H9 (cell line): ENCODE results near the gene TRIP6. TPM values are rescaled to one million over a fixed set of nuclear protein-coding genes. Genes with fewer than 3 reads are reported as not detected.
A peak's percentile ranks its signal among the peaks of the same experiment; 100 is the strongest.

Experiments used
- DNase-seq: peaks from one replicate; pipeline ENCODE4 v3.0.0-alpha.2; 2017
- H2AFZ ChIP-seq: one replicate; pipeline ENCODE4 v1.6.1; 2013; ENCODE audit warnings: mild to moderate bottlenecking, low read length, control low read depth, moderate library complexity
- H2AK5ac ChIP-seq: 2 replicates; pipeline ENCODE4 v1.6.1; 2013; ENCODE audit warnings: low read length, control low read depth, mixed read lengths; ENCODE audit not compliant: insufficient read length
- H2BK120ac ChIP-seq: one replicate; pipeline ENCODE4 v1.6.1; 2013; ENCODE audit warnings: low read depth, mild to moderate bottlenecking, low read length, control low read depth, inconsistent platforms; ENCODE audit not compliant: poor library complexity, severe bottlenecking
- H2BK12ac ChIP-seq: 2 replicates; pipeline ENCODE4 v1.6.1; 2013; ENCODE audit warnings: low read length, control low read depth, mixed read lengths, low read depth; ENCODE audit not compliant: insufficient read length
- H2BK15ac ChIP-seq: 2 replicates; pipeline ENCODE4 v1.6.1; 2013; ENCODE audit warnings: low read depth, low read length, control low read depth
- H2BK20ac ChIP-seq: one replicate; pipeline ENCODE4 v1.6.1; 2013; ENCODE audit warnings: low read depth, mild to moderate bottlenecking, low read length, control low read depth, inconsistent platforms; ENCODE audit not compliant: poor library complexity, severe bottlenecking
- H2BK5ac ChIP-seq: 2 replicates; pipeline ENCODE4 v1.6.1; 2013; ENCODE audit warnings: low read length, control low read depth, mixed read lengths; ENCODE audit not compliant: insufficient read length
- H3K14ac ChIP-seq: 2 replicates; pipeline ENCODE4 v1.6.1; 2013; ENCODE audit warnings: low read length, control low read depth; ENCODE audit not compliant: insufficient read depth
- H3K18ac ChIP-seq: 2 replicates; pipeline ENCODE4 v1.6.1; 2013; ENCODE audit warnings: low read depth, mild to moderate bottlenecking, mixed read lengths, low read length, control low read depth; ENCODE audit not compliant: insufficient read length
- H3K23ac ChIP-seq: 2 replicates; pipeline ENCODE4 v1.6.1; 2013; ENCODE audit warnings: low read length, control low read depth, mixed read lengths, low read depth; ENCODE audit not compliant: insufficient read length
- H3K23me2 ChIP-seq: 2 replicates; pipeline ENCODE4 v1.6.1; 2013; ENCODE audit warnings: low read depth, mild to moderate bottlenecking, mixed read lengths, low read length, control low read depth; ENCODE audit not compliant: insufficient read length, poor library complexity, severe bottlenecking
- H3K27ac ChIP-seq: 2 replicates; pipeline ENCODE4 v1.5.1; 2013; ENCODE audit warnings: low read length, control low read depth, mixed read lengths, low read depth; ENCODE audit not compliant: insufficient read length
- H3K27me3 ChIP-seq: 2 replicates; pipeline ENCODE4 v1.6.1; 2013; ENCODE audit warnings: low read length, control low read depth, inconsistent platforms; ENCODE audit not compliant: insufficient read depth
- H3K4ac ChIP-seq: 2 replicates; pipeline ENCODE4 v1.6.1; 2013; ENCODE audit warnings: low read depth, mild to moderate bottlenecking, control low read depth, inconsistent platforms, low read length, moderate library complexity
- H3K4me1 ChIP-seq: 2 replicates; pipeline ENCODE4 v1.6.1; 2013; ENCODE audit warnings: low read length, control low read depth, inconsistent platforms; ENCODE audit not compliant: insufficient read depth
- H3K4me2 ChIP-seq: 2 replicates; pipeline ENCODE4 v1.6.1; 2013; ENCODE audit warnings: low read length, control low read depth, mixed read lengths; ENCODE audit not compliant: insufficient read length, insufficient read depth
- H3K56ac ChIP-seq: 2 replicates; pipeline ENCODE4 v1.6.1; 2013; ENCODE audit warnings: low read depth, mild to moderate bottlenecking, mixed read lengths, low read length, control low read depth; ENCODE audit not compliant: insufficient read length
- H3K79me1 ChIP-seq: 2 replicates; pipeline ENCODE4 v1.6.1; 2013; ENCODE audit warnings: low read depth, mild to moderate bottlenecking, moderate library complexity, low read length, control low read depth, inconsistent platforms; ENCODE audit not compliant: insufficient read depth, poor library complexity, severe bottlenecking
- H3K79me2 ChIP-seq: 2 replicates; pipeline ENCODE4 v1.6.1; 2013; ENCODE audit warnings: low read length, control low read depth, inconsistent platforms; ENCODE audit not compliant: insufficient read depth
- H3K9ac ChIP-seq: 2 replicates; pipeline ENCODE4 v1.6.1; 2013; ENCODE audit warnings: low read length, control low read depth, mixed read lengths; ENCODE audit not compliant: insufficient read length; ENCODE audit errors: extremely low read depth
- H3K9me3 ChIP-seq: one replicate; pipeline ENCODE4 v1.6.1; 2013; ENCODE audit warnings: low read depth, low read length, inconsistent platforms; ENCODE audit not compliant: control insufficient read depth
- H3T11ph ChIP-seq: one replicate; pipeline ENCODE4 v1.6.1; 2013; ENCODE audit warnings: mild to moderate bottlenecking, low read length, control low read depth, inconsistent platforms
- H4K20me1 ChIP-seq: one replicate; pipeline ENCODE4 v1.6.1; 2013; ENCODE audit not compliant: control insufficient read depth, insufficient read length, insufficient read depth
- H4K5ac ChIP-seq: 2 replicates; pipeline ENCODE4 v1.6.1; 2013; ENCODE audit warnings: low read depth, mild to moderate bottlenecking, mixed read lengths, low read length, control low read depth; ENCODE audit not compliant: insufficient read length
- H4K8ac ChIP-seq: replicated peaks from 2 replicates; pipeline ENCODE4 v1.6.1; 2013; ENCODE audit warnings: low read length, control low read depth, mixed read lengths, low read depth; ENCODE audit not compliant: insufficient read length
- H4K91ac ChIP-seq: 2 replicates; pipeline ENCODE4 v1.6.1; 2013; ENCODE audit warnings: low read depth, mild to moderate bottlenecking, moderate library complexity, mixed read lengths, low read length, control low read depth; ENCODE audit not compliant: insufficient read length
- H3K27ac Mint-ChIP-seq, 3 experiments: 2 replicates in 2 of 3; 3 replicates in 1 of 3; pipeline ENCODE4 v1.8.0; 2020 to 2021; ENCODE audit warnings: mixed read lengths in 3 of 3, mild to moderate bottlenecking in 1 of 3, moderate library complexity in 1 of 3
- H3K27me3 Mint-ChIP-seq: 2 replicates; pipeline ENCODE4 v1.8.0; 2021; ENCODE audit warnings: low read depth, mild to moderate bottlenecking, moderate library complexity, mixed read lengths
- H3K36me3 Mint-ChIP-seq, 3 experiments: 2 replicates in 2 of 3; 3 replicates in 1 of 3; pipeline ENCODE4 v1.8.0; 2020 to 2021; ENCODE audit warnings: low read depth in 3 of 3, mixed read lengths in 3 of 3; ENCODE audit not compliant: insufficient read depth in 1 of 3
- H3K4me1 Mint-ChIP-seq, 2 experiments: 2 replicates each; pipeline ENCODE4 v1.8.0; 2020; ENCODE audit warnings: mixed read lengths in 2 of 2
- H3K4me3 Mint-ChIP-seq, 2 experiments: 2 replicates in 1 of 2; 3 replicates in 1 of 2; pipeline ENCODE4 v1.8.0; 2020 to 2021; ENCODE audit warnings: mild to moderate bottlenecking in 2 of 2, mixed read lengths in 2 of 2, moderate library complexity in 1 of 2
- H3K9me3 Mint-ChIP-seq, 2 experiments: 2 replicates in 1 of 2; 3 replicates in 1 of 2; pipeline ENCODE4 v1.8.0; 2020; ENCODE audit warnings: mild to moderate bottlenecking in 2 of 2, mixed read lengths in 2 of 2, moderate library complexity in 1 of 2
- CTCF ChIP-seq: fragments of 200-600 bp; sonication (generic); conservative IDR thresholded peaks from 3 replicates; pipeline ENCODE4 v1.8.0; 2021; ENCODE audit warnings: antibody characterized with exemption, mild to moderate bottlenecking
- WGBS: extraction: QIAGEN DNeasy Blood & Tissue Kit; methylation state at CpG from one replicate; pipeline ENCODE4 v1.1.7; 2013; ENCODE audit warnings: missing lambda C conversion rate, low lambda C conversion rate, mixed read lengths; ENCODE audit not compliant: insufficient read length; ENCODE audit errors: extremely low coverage; 5-methylcytosine and 5-hydroxymethylcytosine counted together
- total RNA-seq: library from RNA; stranded (reverse); gene quantifications from 2 replicates; pipeline ENCODE4 v1.2.1, GENCODE V29; 2021

TRIP6 gene
- total RNA-seq, 1 experiment from 2014 or later: 122 TPM

GRCh38 chr7:100825215-100825671, 41.9 kb upstream of the TRIP6 start:
- Histone ChIP-seq H3K18ac (no peak overlapping the region), H3K14ac (no peak overlapping the region), H2AK5ac (no peak overlapping the region), H4K91ac (no peak overlapping the region), H4K8ac (no peak overlapping the region), H2BK120ac (no peak overlapping the region), H3K56ac (no peak overlapping the region), H3K9ac (peak overlapping the region; percentile 85), H4K5ac (no peak overlapping the region), H4K20me1 (no peaks in the 10 kb centered on the region), H3K23ac (no peak overlapping the region), H2BK5ac (no peak overlapping the region), H2BK15ac (no peak overlapping the region), H3K23me2 (peaks cover 16% of the 10 kb centered on the region), H3K4me1 (peaks cover 7% of the 10 kb centered on the region; the same call in 1 of the 2 replicates), H3K27ac (no peak overlapping the region), H3T11ph (no peak overlapping the region), H2BK20ac (no peak overlapping the region), H3K79me2 (peaks cover 15% of the 10 kb centered on the region), H2BK12ac (no peak overlapping the region), H3K4me2 (peak overlapping the region; percentile 97), H3K79me1 (peaks cover 21% of the 10 kb centered on the region), H3K9me3 (no peaks in the 10 kb centered on the region), H3K27me3 (no peaks in the 10 kb centered on the region), H2AFZ (no peak overlapping the region), H3K4ac (no peak overlapping the region)
- H3K4me3 Mint-ChIP-seq: peak overlapping the region; percentile 90 to 100
- peaks cover 22 to 36% of the 10 kb centered on the region in 2 experiments for H3K4me1 Mint-ChIP-seq
- no peaks in the 10 kb centered on the region; the same call in none of the 2 replicates for H3K27me3 Mint-ChIP-seq
- TF ChIP-seq CTCF: no peak
- H3K9me3 Mint-ChIP-seq: peaks cover 0 to 2% of the 10 kb centered on the region in 2 experiments; a peak in 2 of 5 replicates
- DNase-seq: no peak
- peak overlapping the region in 2 of 3 experiments; percentile 52 to 98; a peak in 3 of 7 replicates for H3K27ac Mint-ChIP-seq
- WGBS: no CpG with 5 or more reads among the region's 16 CpGs
- peaks cover 35 to 57% (median 56%) of the 10 kb centered on the region in 3 experiments; a peak in 6 of 7 replicates for H3K36me3 Mint-ChIP-seq
